ENCODE data around the gene MTFR2.

MTFR2 gene

DNA sequence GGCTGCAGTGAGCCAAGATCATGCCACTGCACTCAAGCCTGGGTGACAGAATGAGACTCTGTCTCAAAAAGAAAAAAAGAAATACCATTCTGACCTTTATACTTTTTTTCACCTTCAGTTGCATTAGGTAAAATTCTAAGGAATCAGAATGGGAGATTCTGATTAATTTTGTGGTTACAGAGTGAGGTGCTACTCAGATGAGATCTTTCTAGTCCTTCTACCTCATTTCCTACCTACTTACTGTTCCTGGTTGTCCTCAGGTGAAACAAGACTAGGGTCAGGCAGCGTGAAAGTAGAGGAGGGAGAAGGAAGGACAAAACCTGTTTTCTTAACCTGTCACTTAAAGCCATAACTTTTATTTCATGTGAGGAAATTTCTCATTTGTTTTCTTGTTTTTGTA, 63.7 kb downstream of the MTFR2 start:
- no peak for DNase-seq (ENCODE audit: low read depth in 2 of 2)

DNA sequence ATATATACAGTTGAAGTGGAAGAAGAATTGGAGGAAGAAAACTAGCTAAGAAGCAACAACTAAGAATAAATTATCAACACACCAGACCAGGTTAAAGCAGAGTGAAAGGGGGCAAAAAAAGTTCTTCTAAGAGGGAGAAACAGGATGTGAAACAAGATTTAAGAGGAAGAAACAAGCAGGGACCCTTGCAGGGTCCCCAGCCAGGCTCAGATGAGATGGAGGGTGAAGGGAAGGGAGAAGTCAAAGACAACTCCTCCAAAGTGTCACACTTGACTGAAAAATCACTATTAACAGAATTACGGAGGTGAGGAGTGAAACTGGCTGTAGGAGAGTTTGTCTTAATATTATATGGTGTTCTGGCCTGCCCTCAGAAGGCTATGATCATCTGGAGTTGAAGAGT, 65.4 kb downstream of the MTFR2 start:
- DNase-seq (ENCODE audit: low read depth in 2 of 2) = no peak

DNA sequence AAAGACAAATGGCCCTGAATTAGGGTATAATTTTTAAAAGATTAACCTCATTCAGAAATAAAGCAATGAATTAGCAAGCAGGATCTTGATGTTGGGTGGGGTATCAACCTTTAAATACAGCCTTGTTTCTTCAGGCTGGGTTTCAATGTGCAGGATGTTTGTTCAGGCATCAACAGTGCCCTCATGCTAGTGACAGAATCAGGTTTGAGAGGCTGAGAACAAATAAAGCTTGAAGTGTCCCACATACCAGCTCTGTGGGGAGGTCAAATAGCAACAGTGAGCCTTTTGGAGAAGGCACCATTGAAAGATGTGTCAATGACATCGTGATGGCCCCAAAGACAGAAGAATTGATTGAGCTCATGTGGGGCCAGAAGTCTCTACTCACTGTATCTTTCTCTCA, 68.2 kb downstream of the MTFR2 start:
- DNase-seq (ENCODE audit: low read depth in 2 of 2) = no peak

DNA sequence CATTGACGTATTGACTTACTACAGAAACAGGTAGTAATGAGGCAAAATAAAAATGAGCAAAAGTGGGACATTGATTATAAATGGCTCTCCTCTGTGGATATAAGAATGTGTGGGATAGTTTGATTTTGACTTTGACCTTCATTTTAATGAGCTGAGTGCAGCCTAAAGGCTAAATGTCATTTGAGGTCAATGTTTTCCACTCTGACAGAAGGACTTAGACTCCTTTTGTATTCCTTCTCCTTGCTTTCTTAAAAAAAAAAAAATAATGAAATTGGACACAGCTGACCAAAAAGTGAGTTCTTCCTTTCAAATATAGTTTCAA, 68.6 kb downstream of the MTFR2 start:
- no peak for DNase-seq (ENCODE audit: low read depth in 2 of 2)

All from stimulated activated CD4-positive, alpha-beta T cell treated with anti-CD3 and anti-CD28 coated beads, Interleukin-1b, Interleukin-23, amount 100 ng/mL, for 4 hours (primary cell).